ENCODE measurements around the gene CTAGE1. TPM values are rescaled to one million over a fixed set of nuclear protein-coding genes. Genes with fewer than 3 reads are reported as not detected.

The CTAGE1 gene
- total RNA-seq, 1 donor from 2014 or later: not detected

DNA sequence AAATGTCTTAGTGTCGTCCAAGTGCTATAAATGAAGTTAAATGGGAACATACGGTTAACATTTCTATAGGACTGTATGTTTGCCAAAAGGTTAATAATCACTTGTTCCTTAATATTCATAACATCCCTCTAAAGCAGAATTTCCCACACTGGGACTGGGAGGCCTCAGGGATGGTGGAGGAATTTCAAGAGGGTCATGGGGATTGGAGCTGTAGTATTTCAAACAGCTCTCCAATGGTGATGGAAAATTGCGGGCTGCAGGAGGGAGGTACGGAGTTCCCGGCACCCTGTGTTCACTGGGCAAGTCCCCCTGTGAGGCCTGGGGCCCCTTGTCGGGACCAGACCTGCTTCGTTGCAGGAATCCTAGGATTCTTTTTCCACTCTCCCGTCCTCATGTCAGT, 39.8 kb upstream of the CTAGE1 start:
- Histone ChIP-seq H3K36me3 (no peaks in the 10 kb centered on the region), H3K27ac (no peak overlapping the region), H3K27me3 (no peaks in the 10 kb centered on the region), H3K4me1 (no peaks in the 10 kb centered on the region), H3K9me3 (no peaks in the 10 kb centered on the region), H3K4me3 (no peak overlapping the region)
- DNase-seq (no peak), ATAC-seq (no peak)
- TF ChIP-seq, protein P1, sequence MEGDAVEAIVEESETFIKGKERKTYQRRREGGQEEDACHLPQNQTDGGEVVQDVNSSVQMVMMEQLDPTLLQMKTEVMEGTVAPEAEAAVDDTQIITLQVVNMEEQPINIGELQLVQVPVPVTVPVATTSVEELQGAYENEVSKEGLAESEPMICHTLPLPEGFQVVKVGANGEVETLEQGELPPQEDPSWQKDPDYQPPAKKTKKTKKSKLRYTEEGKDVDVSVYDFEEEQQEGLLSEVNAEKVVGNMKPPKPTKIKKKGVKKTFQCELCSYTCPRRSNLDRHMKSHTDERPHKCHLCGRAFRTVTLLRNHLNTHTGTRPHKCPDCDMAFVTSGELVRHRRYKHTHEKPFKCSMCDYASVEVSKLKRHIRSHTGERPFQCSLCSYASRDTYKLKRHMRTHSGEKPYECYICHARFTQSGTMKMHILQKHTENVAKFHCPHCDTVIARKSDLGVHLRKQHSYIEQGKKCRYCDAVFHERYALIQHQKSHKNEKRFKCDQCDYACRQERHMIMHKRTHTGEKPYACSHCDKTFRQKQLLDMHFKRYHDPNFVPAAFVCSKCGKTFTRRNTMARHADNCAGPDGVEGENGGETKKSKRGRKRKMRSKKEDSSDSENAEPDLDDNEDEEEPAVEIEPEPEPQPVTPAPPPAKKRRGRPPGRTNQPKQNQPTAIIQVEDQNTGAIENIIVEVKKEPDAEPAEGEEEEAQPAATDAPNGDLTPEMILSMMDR (IDR thresholded peaks at IDR 0.05): no peak
- intact Hi-C loops (cut with DNase I): no loop called here

DNA sequence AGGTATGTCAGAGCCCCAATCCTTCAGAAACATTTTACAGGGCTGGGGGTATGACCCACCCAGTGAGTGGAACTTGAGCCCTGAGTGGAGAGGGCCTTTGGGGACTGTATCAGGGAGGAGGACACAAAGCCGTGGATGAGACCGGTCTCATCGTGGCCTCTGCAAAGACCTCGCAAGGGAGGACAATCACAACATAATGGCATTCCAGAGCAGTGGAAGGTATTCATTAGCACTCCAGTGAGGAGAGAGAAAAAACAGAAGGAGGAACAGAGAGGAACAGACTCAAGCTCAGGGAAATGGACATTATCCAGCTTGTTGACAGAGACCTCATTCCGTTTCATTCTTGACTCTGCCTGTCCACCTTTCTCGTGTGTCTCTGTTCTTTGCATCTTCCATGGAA, 38.8 kb upstream of the CTAGE1 start:
- H3K27ac ChIP-seq: no peak overlapping the region
- intact Hi-C loops (cut with DNase I): no loop called here
- TF ChIP-seq, protein P1 (IDR thresholded peaks at IDR 0.05): no peak
- DNase-seq (no peak), ATAC-seq (no peak)
- no peak overlapping the region for H3K4me3 ChIP-seq
- H3K9me3 ChIP-seq: no peaks in the 10 kb centered on the region
- no peaks in the 10 kb centered on the region for H3K27me3 ChIP-seq
- no peaks in the 10 kb centered on the region for H3K4me1 ChIP-seq
- H3K36me3 ChIP-seq: no peaks in the 10 kb centered on the region

DNA sequence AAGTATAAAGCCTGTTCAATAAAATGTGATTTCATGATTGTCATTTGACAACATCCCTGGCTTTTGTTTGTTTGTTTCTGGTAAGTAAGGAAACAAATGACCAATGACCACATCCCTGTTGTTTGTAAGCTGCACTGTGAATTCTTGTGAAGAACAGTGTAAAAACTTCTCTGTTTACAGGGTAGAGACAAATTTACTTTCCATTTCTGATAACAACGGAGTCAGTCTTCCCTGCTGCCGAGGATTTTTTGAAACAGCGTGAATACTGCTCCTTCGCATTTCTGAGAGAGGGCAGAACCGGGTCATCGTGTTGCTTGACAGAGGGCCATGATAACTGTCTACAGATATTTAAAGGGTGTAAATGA, 38.4 kb upstream of the CTAGE1 start:
- DNase-seq: no peak
- H3K4me1 ChIP-seq: no peaks in the 10 kb centered on the region

DNA sequence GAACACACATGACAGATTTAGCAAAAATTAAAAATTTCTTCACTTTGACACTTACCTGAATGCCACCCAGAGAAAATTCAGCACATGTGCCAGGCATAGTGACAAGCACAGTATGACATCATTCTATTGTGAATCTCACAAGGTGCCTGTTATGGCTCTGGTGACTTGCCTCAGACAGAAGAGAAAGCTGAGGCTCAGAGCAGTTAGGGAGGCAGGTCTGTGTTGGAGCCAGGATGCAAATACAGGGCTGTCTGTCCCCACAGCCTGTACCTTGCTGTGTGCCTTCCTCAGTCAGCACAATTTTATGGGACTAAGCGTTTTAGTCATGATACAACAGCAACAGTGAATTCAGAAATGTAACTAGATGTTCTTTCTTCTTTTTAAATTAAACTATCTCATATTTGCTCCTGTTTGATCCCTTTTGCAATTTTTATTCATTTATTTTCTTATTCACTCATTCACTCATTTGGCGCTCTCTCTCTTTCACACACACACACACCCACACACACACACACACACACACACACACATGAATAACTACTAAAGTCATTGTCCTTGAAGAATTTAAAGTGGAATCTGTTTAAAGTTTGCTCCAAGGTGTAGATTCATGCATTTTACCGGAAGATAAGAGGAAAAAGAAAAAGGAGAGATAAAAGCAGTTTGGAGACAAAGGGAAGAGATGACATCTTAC, 37.9 kb upstream of the CTAGE1 start:
- no peak overlapping the region for H3K27ac ChIP-seq
- intact Hi-C loops (cut with DNase I): no loop called here

More for the DNA sequence above, 38.4 kb upstream of the CTAGE1 start:
- no peaks in the 10 kb centered on the region for H3K36me3 ChIP-seq
- H3K9me3 ChIP-seq: no peaks in the 10 kb centered on the region
- no peak overlapping the region for H3K27ac ChIP-seq
- no peak overlapping the region for H3K4me3 ChIP-seq
- no peak for ATAC-seq
- H3K27me3 ChIP-seq: no peaks in the 10 kb centered on the region
- TF ChIP-seq, protein P1 (IDR thresholded peaks at IDR 0.05): no peak
- intact Hi-C loops (cut with DNase I): no loop called here

DNA sequence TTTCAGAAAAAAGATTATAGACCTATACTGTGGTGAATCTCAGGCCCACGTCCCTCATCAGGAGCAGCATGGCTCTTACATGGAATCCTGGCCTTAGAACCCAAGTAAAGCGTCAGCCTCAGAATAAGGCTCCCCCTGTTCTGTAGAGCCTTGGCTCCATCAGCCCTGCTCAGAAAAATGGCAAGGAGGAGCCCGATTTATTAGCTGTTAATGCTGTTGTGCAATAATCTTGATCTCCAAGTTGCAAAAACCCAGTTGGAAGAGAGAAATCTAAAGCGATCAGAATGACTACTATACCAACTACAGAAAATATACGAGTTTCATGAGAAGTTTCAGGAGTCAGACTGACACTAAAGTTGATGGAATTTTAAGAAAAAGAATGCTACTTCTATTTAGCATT, 35.6 kb upstream of the CTAGE1 start:
- TF ChIP-seq, protein P1 (IDR thresholded peaks at IDR 0.05): no peak
- ATAC-seq (no peak), DNase-seq (no peak)
- Histone ChIP-seq H3K4me3 (no peak overlapping the region), H3K36me3 (no peaks in the 10 kb centered on the region), H3K27ac (no peak overlapping the region), H3K4me1 (no peaks in the 10 kb centered on the region), H3K9me3 (no peaks in the 10 kb centered on the region), H3K27me3 (no peaks in the 10 kb centered on the region)
- intact Hi-C loops (cut with DNase I): no loop called here

More for the DNA sequence above, 37.9 kb upstream of the CTAGE1 start:
- Histone ChIP-seq H3K4me1 (no peaks in the 10 kb centered on the region), H3K36me3 (no peaks in the 10 kb centered on the region), H3K27me3 (no peaks in the 10 kb centered on the region), H3K4me3 (no peak overlapping the region), H3K9me3 (no peaks in the 10 kb centered on the region)
- ATAC-seq: no peak
- DNase-seq: no peak
- TF ChIP-seq, protein P1 (IDR thresholded peaks at IDR 0.05): no peak

DNA sequence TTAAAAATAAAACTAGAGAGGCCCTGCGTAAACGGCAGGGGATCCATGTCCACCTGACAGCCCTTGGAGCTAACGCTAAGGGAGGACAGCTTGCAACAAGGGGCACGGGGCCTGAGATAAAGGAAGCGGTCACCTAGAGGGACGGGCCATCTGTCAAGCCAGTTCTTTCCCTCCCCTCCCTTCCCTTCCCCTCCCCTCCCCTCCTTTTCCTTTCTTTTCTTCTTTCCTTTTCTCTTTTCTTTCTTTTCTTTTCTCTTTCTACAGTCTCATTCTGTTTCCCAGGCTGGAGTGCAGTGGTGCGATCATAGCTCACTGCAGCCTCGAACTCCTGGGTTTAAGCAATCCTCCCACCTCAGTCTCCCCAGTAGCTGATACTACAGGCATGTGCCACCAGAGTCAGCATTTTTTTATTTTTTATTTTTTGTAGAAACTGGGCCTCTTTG, 34.5 kb upstream of the CTAGE1 start:
- intact Hi-C loops (cut with DNase I): no loop called here
- Histone ChIP-seq H3K27ac (no peak overlapping the region), H3K9me3 (no peaks in the 10 kb centered on the region), H3K27me3 (no peaks in the 10 kb centered on the region), H3K4me1 (no peaks in the 10 kb centered on the region), H3K36me3 (no peaks in the 10 kb centered on the region), H3K4me3 (no peak overlapping the region)
- TF ChIP-seq, protein P1 (IDR thresholded peaks at IDR 0.05): no peak
- DNase-seq: no peak
- no peak for ATAC-seq
